Measurements from ENCODE around the gene CTNNBL1.
A peak's percentile ranks its signal among the peaks of the same experiment; 100 is the strongest.

The CTNNBL1 gene

DNA sequence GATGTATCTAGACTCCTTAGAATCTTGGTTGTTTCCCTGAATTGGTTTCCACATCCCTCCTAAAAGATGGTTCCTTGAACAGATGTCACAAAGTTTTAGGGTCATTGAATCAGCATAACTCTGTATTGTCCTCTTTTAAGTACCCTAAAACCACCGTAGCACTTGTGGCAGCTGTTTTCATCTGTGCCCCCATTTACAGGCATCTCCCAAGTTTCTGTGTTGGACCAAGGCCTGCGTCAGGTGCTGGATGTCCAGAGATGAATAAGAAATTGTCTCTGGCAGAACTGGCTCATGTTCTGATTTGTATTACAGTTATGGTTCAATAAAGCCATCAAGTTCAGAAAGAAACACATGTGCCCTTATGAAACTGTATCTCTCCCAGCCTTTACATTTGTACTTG lies 48.3 kb downstream of the CTNNBL1 start:
- DNase-seq: no peak

- no peak for DNase-seq
These were observed 50.5 kb downstream of the CTNNBL1 start for GRCh38 chr20:37744347-37744746.

- no peak for DNase-seq
These were observed 51.7 kb downstream of the CTNNBL1 start for GRCh38 chr20:37745553-37745952.

GRCh38 chr20:37748015-37748414 lies 54.2 kb downstream of the CTNNBL1 start:
- no peak for DNase-seq

- DNase-seq: no peak
These were observed 55.4 kb downstream of the CTNNBL1 start for GRCh38 chr20:37749218-37749617.

- peak; percentile 3 for DNase-seq
These were observed 56.0 kb downstream of the CTNNBL1 start for GRCh38 chr20:37749620-37750403.

GRCh38 chr20:37755665-37756064 lies 61.8 kb downstream of the CTNNBL1 start:
- DNase-seq: no peak

GRCh38 chr20:37756234-37756633 lies 62.4 kb downstream of the CTNNBL1 start:
- no peak for DNase-seq

GRCh38 chr20:37757550-37757949 lies 63.7 kb downstream of the CTNNBL1 start:
- no peak for DNase-seq

DNA sequence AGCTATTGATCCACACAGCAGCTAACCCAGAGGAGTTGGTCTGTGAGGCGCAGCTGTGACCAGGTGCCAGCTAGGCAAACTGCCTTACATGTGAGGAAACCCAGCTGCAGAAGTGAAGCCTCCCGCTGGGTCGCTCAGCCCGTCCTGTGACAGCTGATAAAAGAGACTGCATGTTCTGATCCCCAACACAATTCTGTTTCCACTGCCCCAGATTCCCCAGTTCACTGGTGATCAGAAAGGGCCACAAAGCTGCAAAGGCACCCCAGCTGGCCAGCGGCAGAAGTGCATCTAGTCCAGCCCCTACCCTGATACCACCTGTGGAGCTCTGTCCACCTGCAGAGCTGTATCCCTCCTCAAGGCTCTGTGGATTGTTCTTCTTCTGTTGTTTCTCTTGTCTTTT lies 64.5 kb downstream of the CTNNBL1 start:
- no peak for DNase-seq

- no peak for DNase-seq
These were observed 65.3 kb downstream of the CTNNBL1 start for GRCh38 chr20:37759052-37759553.

DNA sequence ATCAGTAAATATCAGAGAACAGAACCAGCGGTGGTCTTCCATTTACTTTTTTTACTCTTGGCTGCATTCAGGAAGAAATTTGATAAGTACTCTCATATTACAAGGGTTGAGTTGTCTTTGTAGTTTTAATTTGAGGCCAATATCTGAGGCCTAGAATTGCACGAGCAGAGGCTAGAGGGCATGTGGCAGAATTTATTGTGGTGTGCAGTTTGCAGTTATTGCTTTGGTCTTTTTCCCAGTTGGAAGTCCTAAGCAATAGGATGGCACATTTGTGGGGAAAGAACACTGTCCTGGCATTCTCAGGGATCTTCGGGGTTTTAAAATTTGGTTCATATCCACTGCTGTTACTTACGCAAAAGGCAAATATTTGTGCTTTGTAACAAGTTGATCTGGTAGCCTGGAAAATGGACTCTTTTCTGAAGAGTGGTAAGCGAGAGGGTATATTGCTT lies 66.0 kb downstream of the CTNNBL1 start:
- DNase-seq: no peak

DNA sequence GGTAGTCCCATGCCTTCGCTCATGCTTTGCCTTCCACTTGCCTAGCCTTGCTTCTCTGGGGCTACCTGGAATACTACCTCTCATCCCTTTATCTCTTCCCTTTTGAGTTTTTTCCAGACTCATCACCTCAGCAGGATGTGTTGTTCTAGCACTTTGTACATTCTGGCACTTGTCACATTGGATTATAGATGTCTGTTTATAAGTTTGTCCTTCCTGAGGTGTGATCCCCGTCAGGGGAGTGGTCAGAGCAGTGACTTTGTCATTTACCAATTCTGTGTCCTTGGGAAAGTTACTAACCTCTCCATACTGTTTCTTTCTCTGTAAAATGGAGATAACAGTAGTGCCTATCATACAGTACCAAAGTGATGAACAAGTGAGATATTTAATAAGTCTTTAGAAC lies 66.5 kb downstream of the CTNNBL1 start:
- no peak for DNase-seq

- DNase-seq: no peak
These were observed 69.1 kb downstream of the CTNNBL1 start for GRCh38 chr20:37762716-37763485.

DNA sequence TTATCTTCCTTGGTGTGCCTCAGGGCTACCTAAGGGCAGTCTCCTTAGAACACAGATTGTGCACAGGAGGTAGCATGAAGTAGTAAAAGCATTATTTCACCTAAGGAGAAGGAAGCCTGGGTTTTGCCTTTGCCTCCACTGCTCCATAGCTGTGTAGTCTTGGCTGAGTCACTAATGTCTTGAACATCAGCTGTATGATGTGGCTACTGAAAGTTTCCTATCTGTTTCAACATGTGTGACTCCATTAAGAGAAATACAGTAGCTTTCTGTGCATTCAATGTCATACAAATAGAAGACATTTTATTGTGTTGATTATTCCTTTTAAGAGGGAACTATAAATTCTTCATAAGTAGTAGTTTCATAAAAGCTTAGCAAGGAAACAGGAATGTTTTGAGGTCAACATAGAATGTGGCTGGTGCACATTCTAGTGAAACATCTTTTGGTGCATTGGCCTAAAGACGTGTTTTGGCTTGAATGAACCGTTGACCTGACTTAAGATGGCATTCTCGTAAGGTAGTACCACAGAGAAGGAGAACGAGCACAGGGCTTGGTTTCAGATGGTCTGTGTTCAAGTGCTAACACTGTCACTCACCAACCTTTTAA lies 70.6 kb downstream of the CTNNBL1 start:
- no peak for DNase-seq

GRCh38 chr20:37770908-37771307 lies 77.1 kb downstream of the CTNNBL1 start:
- DNase-seq: no peak

GRCh38 chr20:37773291-37773826 lies 79.5 kb downstream of the CTNNBL1 start:
- DNase-seq: no peak

GRCh38 chr20:37774156-37774555 lies 80.3 kb downstream of the CTNNBL1 start:
- DNase-seq: no peak

GRCh38 chr20:37775200-37775599 lies 81.4 kb downstream of the CTNNBL1 start:
- DNase-seq: no peak

DNA sequence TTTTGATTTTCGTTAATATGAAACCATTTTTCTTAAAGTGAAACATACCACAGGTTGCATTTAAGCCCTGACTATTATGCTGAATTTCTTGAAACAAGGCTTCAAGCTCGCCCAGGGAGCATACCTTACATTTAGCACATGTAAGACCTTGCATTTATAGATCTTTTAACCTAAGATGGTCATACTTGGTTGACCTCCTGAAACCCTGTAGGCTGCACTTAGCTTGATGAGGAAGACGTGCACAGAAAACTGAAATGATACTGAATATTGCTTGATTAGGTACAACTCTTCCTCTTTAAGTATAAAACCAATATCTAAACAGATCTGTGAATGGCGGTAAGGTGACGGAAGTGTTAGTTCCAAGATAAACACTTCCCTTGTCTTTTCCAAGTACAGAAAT lies 82.2 kb downstream of the CTNNBL1 start:
- no peak for DNase-seq

GRCh38 chr20:37776526-37776925 lies 82.7 kb downstream of the CTNNBL1 start:
- no peak for DNase-seq

DNA sequence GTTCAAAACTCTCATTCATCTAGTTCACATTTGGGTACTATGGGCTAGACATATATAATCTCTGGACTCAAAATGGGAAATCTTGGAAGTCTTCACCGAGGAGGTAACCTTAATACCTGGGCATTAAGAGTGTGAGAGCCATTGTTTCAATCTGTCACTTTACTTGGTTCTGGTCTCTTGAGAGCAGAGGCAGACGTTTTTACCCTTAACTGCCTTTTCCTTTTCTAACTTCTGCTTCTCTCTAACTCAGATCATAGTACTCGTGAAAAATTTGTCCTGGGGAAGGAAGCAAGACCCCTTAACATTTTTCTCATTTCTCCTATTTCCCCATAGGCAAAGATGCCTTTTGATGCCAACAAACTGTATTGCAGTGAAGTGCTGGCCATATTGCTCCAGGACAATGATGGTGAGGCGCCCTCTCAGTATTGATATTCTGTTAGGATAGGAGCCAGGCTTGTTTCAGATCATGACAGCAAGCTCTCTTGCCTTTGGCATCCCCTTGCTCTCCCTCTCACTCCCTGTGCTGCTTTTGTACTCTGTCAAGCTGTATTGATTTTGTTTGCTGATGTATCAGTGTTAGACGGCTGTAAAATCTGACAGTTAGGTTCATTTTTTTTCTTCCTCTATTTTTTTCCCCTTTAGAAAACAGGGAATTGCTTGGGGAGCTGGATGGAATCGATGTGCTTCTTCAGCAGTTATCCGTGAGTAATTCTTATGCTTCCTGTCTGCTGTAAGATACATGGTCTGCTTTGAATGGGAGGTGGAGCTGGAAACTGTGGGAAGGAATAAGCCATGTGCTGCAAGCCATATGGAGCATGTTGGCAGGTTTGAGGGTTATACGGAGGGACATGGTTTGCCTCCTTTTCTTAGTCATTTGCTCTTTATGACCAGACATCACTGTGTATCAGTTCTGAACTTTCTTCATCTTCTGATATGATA lies 83.5 kb downstream of the CTNNBL1 start:
- DNase-seq: peak; percentile 62
